CD4-positive, CD25-positive, alpha-beta regulatory T cell (primary cell): ENCODE data around the gene SNCA. TPM values are rescaled to one million over a fixed set of nuclear protein-coding genes. Genes with fewer than 3 reads are reported as not detected.

ENCODE experiments used
- ATAC-seq, 2 donors: fragments of 150-1000 bp; cut with Tn5 transposase; one replicate each; pipeline ENCODE4 v1.10.0; 2021; ENCODE audit warnings: low read depth in 2 of 2, moderate number of reproducible peaks in 2 of 2, moderate library complexity in 1 of 2
- DNase-seq, 3 donors: peaks; one replicate each; pipeline versions ENCODE4 v3.0.0 to v3.0.0-alpha.2; 2012 to 2022; ENCODE audit warnings: mixed read lengths in 1 of 3
- H3K27ac ChIP-seq: one replicate; pipeline ENCODE4 v1.7.0; 2013; ENCODE audit warnings: mild to moderate bottlenecking, low read length; ENCODE audit not compliant: insufficient read depth, poor library complexity, severe bottlenecking
- H3K27me3 ChIP-seq: one replicate; pipeline ENCODE4 v1.7.0; 2013; ENCODE audit warnings: low read length; ENCODE audit not compliant: control insufficient read depth, insufficient read depth
- H3K36me3 ChIP-seq: one replicate; pipeline ENCODE4 v1.7.0; 2013; ENCODE audit warnings: mild to moderate bottlenecking, low read length, moderate library complexity; ENCODE audit not compliant: control insufficient read depth, insufficient read depth
- H3K4me1 ChIP-seq: 2 replicates; pipeline ENCODE4 v1.7.0; 2013; ENCODE audit warnings: mild to moderate bottlenecking, low read length; ENCODE audit not compliant: insufficient read depth, control insufficient read depth, poor library complexity, severe bottlenecking
- H3K4me3 ChIP-seq: one replicate; pipeline ENCODE4 v1.7.0; 2013; ENCODE audit warnings: low read depth, mild to moderate bottlenecking, low read length, moderate library complexity
- H3K9me3 ChIP-seq, 2 experiments: 1 replicate in 1 of 2; 2 replicates in 1 of 2; pipeline ENCODE4 v1.7.0; 2013; ENCODE audit warnings: low read length in 2 of 2, mild to moderate bottlenecking in 1 of 2, moderate library complexity in 1 of 2; ENCODE audit not compliant: control insufficient read depth in 2 of 2
- H3K27ac Mint-ChIP-seq, 3 donors: one replicate each; pipeline ENCODE4 v1.8.0; 2020 to 2022; ENCODE audit warnings: mild to moderate bottlenecking in 3 of 3, mixed read lengths in 3 of 3, moderate library complexity in 2 of 3
- H3K27me3 Mint-ChIP-seq: one replicate; pipeline ENCODE4 v1.8.0; 2022; ENCODE audit warnings: mild to moderate bottlenecking, mixed read lengths
- H3K36me3 Mint-ChIP-seq: one replicate; pipeline ENCODE4 v1.8.0; 2020; ENCODE audit warnings: mixed read lengths
- H3K4me1 Mint-ChIP-seq, 4 donors: one replicate each; pipeline ENCODE4 v1.8.0; 2020 to 2022; ENCODE audit warnings: mixed read lengths in 4 of 4, mild to moderate bottlenecking in 1 of 4
- H3K4me3 Mint-ChIP-seq, 4 donors: one replicate each; pipeline ENCODE4 v1.8.0; 2020 to 2022; ENCODE audit warnings: mild to moderate bottlenecking in 4 of 4, mixed read lengths in 4 of 4, moderate library complexity in 3 of 4
- H3K9me3 Mint-ChIP-seq, 7 donors: one replicate each; pipeline ENCODE4 v1.8.0; 2020 to 2022; ENCODE audit warnings: mixed read lengths in 7 of 7, mild to moderate bottlenecking in 3 of 7, moderate library complexity in 2 of 7
- polyA plus RNA-seq, 4 donors: library from polyadenylated mRNA; unstranded; fragments of 300-500 nt; fragmentation: Illumina TruSeq; gene quantifications; one replicate each; pipeline ENCODE4 v1.2.3, GENCODE V29; 2021
- total RNA-seq: library from RNA; stranded (reverse); gene quantifications from one replicate; pipeline ENCODE4 v1.2.3, GENCODE V29; 2022

The SNCA gene
- total and polyA plus RNA-seq, 5 donors from 2014 or later, result 0.29 to 2.3 (median 1.9) TPM; not detected in 2

DNA sequence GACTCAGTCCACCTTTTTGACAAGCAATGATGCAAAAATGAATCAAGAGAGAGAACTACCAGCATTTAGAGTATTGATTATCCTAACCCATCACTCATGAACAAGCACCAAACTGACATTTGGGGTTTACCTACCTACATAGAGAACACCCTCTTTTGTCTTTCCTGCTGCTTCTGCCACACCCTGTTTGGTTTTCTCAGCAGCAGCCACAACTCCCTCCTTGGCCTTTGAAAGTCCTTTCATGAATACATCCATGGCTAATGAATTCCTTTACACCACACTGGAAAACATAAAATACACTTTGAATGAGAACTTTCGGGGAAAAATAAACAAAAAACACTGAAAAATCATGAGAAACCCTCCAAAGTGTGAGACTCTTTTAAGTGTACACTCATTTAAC lies 1.5 kb downstream of the SNCA start:
- Mint-ChIP-seq H3K27me3 (peaks cover 70% of the 10 kb centered on the region), H3K9me3 (no peaks in the 10 kb centered on the region), H3K36me3 (no peaks in the 10 kb centered on the region), H3K27ac (peak overlapping the region in 1 of 3 donors; percentile 5), H3K4me1 (peaks cover 4 to 21% (median 5%) of the 10 kb centered on the region in 4 donors), H3K4me3 (peak overlapping the region in 2 of 4 donors; percentile 13 to 51)
- Histone ChIP-seq H3K27ac (no peak overlapping the region), H3K4me3 (no peak overlapping the region), H3K36me3 (no peaks in the 10 kb centered on the region), H3K9me3 (no peaks in the 10 kb centered on the region), H3K4me1 (peaks cover 21% of the 10 kb centered on the region), H3K27me3 (peaks cover 42% of the 10 kb centered on the region)
- no peak for DNase-seq
- ATAC-seq, result no peak

DNA sequence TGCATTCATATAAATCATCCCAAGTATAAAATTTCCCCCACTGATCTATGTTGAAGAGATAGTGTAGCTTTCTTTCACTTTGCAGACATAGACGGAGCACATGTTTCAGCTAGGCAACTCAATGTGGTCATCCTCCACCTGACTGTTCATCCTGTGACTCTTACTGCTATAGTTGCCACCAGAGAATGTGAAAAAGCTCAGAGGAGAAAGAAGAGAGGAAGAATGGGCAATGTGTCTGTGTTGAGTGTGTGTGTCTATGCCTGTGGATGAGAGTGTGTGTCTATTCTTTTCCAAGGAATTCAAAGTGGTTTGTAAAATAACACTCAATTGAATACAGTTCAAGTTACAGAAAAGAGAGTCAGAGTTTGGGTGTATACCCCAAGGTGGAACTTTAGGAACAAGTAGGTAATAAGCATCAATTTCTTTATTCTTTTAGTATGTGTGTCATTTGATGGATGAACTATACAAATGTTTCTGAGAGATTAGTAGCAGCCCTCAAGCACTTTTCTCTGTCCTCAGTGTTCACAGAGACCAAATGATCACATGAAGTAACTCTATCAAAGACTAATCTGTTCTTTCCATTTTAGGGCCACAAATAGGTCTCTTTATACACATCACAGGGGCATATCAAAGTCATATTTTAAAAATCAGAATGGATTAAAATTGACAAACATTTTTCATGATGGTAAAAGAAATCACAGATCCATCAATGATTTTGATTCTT lies 2.3 kb downstream of the SNCA start:
- H3K27ac Mint-ChIP-seq, result no peak overlapping the region
- Histone ChIP-seq H3K4me1 (peaks cover 22% of the 10 kb centered on the region), H3K27me3 (peaks cover 39% of the 10 kb centered on the region), H3K4me3 (no peak overlapping the region), H3K9me3 (no peaks in the 10 kb centered on the region), H3K27ac (no peak overlapping the region), H3K36me3 (no peaks in the 10 kb centered on the region)
- peaks cover 65% of the 10 kb centered on the region for H3K27me3 Mint-ChIP-seq
- H3K4me3 Mint-ChIP-seq, result no peak overlapping the region
- peaks cover 5 to 26% (median 6%) of the 10 kb centered on the region in 4 donors for H3K4me1 Mint-ChIP-seq
- ATAC-seq, result no peak
- peaks cover 0 to 1% (median 0%) of the 10 kb centered on the region in 7 donors for H3K9me3 Mint-ChIP-seq
- no peaks in the 10 kb centered on the region for H3K36me3 Mint-ChIP-seq
- no peak for DNase-seq

DNA sequence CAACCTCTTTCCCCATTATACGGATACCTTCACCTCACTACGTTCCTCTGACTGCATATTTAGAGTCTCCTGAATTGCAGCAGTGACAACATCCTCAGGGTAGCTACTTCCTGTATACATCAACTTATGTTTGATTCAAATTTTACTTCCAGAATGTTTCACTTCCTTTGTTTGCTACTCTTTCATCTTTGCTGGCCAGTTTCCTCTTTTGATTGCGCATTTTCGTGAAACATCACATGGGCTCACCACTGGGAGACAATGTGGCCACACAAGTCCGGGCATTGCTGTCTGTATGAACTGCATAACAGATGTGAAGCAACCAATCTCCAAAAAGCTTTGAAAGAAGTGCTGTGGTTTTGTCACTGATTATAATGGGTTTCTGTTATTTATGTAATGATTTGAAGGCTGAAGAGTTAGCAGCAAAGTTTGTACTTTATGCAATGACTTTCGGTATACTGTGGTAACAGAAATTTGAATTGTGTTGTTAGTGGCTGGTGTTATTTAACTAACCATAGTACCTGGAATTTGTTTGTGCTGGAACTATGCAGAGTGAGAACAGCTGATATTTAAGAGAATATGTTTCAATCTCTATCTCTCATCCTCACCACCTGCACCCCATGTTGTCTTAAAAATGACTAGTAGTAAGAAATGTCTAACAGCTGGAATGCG lies 7.4 kb downstream of the SNCA start:
- H3K9me3 Mint-ChIP-seq, result peaks cover 0 to 2% (median 0%) of the 10 kb centered on the region in 7 donors
- H3K36me3 ChIP-seq, result no peaks in the 10 kb centered on the region
- H3K4me1 ChIP-seq, result peaks cover 6% of the 10 kb centered on the region
- peak overlapping the region in 2 of 4 donors; percentile 61 to 65 for H3K4me3 Mint-ChIP-seq
- H3K27me3 Mint-ChIP-seq, result peaks cover 28% of the 10 kb centered on the region
- ATAC-seq (peak; percentile 47 to 58), DNase-seq (peak in 2 of 3 donors; percentile 26 to 62)
- no peaks in the 10 kb centered on the region for H3K9me3 ChIP-seq
- peak overlapping the region in 2 of 3 donors; percentile 1 to 73 for H3K27ac Mint-ChIP-seq
- H3K4me3 ChIP-seq, result peak overlapping the region; percentile 42
- peaks cover 4 to 11% (median 10%) of the 10 kb centered on the region in 4 donors for H3K4me1 Mint-ChIP-seq
- peaks cover 7% of the 10 kb centered on the region for H3K27me3 ChIP-seq
- no peaks in the 10 kb centered on the region for H3K36me3 Mint-ChIP-seq
- no peak overlapping the region for H3K27ac ChIP-seq

DNA sequence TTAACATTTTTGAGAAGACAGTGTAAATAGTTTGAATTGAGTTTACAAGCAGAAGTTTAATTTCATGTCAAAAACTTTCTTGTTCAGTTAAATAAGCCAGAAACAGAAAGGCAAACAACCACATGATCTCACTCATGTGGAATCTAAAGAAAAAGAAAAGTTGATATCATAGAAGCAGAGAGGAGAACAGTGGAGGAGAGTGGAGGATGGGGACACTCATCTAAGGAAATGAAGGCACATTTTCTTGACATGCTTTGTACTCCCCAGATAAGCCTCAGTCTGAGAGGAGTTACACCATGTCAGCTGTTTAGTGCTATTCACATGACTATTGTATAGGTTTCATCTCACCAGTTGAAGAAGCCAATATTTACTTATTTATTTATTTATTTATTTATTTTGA lies 13.5 kb downstream of the SNCA start:
- H3K36me3 Mint-ChIP-seq, result no peaks in the 10 kb centered on the region
- Histone ChIP-seq H3K27ac (no peak overlapping the region), H3K4me3 (no peak overlapping the region), H3K27me3 (no peaks in the 10 kb centered on the region), H3K9me3 (no peaks in the 10 kb centered on the region), H3K36me3 (no peaks in the 10 kb centered on the region), H3K4me1 (no peaks in the 10 kb centered on the region)
- H3K9me3 Mint-ChIP-seq, result peaks cover 0 to 5% (median 0%) of the 10 kb centered on the region in 7 donors
- H3K27ac Mint-ChIP-seq, result no peak overlapping the region
- ATAC-seq (no peak), DNase-seq (no peak)
- H3K4me1 Mint-ChIP-seq, result peaks cover 0 to 4% (median 0%) of the 10 kb centered on the region in 4 donors
- peaks cover 11% of the 10 kb centered on the region for H3K27me3 Mint-ChIP-seq
- no peak overlapping the region for H3K4me3 Mint-ChIP-seq

DNA sequence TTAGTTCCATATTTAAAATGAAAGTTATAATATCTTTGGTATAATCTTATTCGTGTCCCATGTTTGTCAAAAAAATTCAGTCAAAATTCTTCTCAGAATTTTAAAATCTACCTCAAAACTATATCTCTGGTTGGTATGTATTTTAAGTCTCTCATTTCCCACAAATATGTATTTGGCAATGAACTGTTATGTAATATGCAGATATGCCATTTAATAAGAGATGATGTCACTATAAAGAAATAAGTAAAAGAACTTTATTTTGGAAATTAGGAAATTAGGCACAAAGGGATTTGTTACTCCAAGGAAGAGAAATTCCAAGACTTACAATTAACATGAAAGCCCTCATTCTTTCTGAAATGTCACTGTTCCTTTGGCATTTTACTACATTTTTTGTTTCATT lies 15.3 kb downstream of the SNCA start:
- ATAC-seq, result no peak
- Mint-ChIP-seq H3K9me3 (peaks cover 0 to 5% (median 0%) of the 10 kb centered on the region in 7 donors), H3K27me3 (peaks cover 8% of the 10 kb centered on the region)

DNA sequence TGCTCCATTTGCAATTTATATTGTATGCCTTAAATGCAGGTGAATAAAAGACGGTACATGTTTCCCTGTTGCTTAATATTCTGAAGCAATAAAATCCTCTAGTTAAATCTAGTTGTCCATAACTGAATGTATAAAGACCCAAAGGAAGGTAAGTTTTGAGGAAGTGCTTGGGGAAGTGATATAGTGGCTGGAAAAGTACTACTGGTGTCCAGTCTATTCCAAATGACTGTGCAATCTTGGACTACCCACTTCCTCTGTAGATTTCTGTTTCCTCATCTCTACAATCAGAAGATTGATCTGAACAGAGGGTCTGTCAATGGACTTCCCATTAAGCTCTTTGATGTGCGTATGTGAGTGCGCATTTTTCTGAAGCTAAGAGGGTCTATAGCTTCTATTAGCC lies 17.0 kb downstream of the SNCA start:
- DNase-seq (no peak), ATAC-seq (no peak)
- no peaks in the 10 kb centered on the region for H3K36me3 Mint-ChIP-seq
- peaks cover 4% of the 10 kb centered on the region for H3K27me3 ChIP-seq
- no peak overlapping the region for H3K27ac ChIP-seq
- no peak overlapping the region for H3K4me3 Mint-ChIP-seq
- H3K4me1 ChIP-seq, result no peaks in the 10 kb centered on the region
- H3K27me3 Mint-ChIP-seq, result peaks cover 5% of the 10 kb centered on the region
- no peaks in the 10 kb centered on the region for H3K9me3 ChIP-seq
- H3K4me3 ChIP-seq, result no peak overlapping the region
- no peaks in the 10 kb centered on the region for H3K36me3 ChIP-seq
- peaks cover 0 to 3% (median 0%) of the 10 kb centered on the region in 7 donors for H3K9me3 Mint-ChIP-seq
- no peaks in the 10 kb centered on the region for H3K4me1 Mint-ChIP-seq
- no peak overlapping the region for H3K27ac Mint-ChIP-seq

More for the DNA sequence above, 15.3 kb downstream of the SNCA start:
- no peak overlapping the region for H3K4me3 Mint-ChIP-seq
- Histone ChIP-seq H3K27me3 (peaks cover 1% of the 10 kb centered on the region), H3K27ac (no peak overlapping the region), H3K9me3 (no peaks in the 10 kb centered on the region), H3K36me3 (no peaks in the 10 kb centered on the region), H3K4me3 (no peak overlapping the region), H3K4me1 (no peaks in the 10 kb centered on the region)
- H3K27ac Mint-ChIP-seq, result no peak overlapping the region
- H3K36me3 Mint-ChIP-seq, result no peaks in the 10 kb centered on the region
- no peak for DNase-seq
- no peaks in the 10 kb centered on the region for H3K4me1 Mint-ChIP-seq

DNA sequence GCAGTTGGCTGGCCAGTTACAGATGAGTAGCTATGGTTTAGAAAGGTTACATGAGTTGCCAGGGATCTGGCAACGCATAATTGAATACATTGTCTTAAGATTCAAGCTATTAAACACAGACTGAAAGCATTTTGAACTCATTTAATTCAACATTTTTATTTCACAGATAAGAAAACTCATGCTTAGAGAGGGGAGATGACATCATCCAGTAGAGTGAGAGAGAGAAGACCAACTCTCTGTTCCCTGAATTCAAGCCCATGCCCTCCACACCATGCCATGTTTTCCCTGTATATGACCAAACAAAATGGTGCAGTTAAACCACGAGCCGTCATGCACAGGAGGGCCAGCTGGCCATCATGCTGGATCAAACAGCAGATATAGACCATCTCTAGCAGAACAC lies 22.6 kb downstream of the SNCA start:
- Histone ChIP-seq H3K9me3 (no peaks in the 10 kb centered on the region), H3K4me3 (no peak overlapping the region), H3K27me3 (peaks cover 5% of the 10 kb centered on the region), H3K27ac (no peak overlapping the region), H3K36me3 (no peaks in the 10 kb centered on the region), H3K4me1 (no peaks in the 10 kb centered on the region)
- H3K27ac Mint-ChIP-seq, result no peak overlapping the region
- no peaks in the 10 kb centered on the region for H3K9me3 Mint-ChIP-seq
- ATAC-seq (no peak), DNase-seq (no peak)
- no peaks in the 10 kb centered on the region for H3K4me1 Mint-ChIP-seq
- H3K4me3 Mint-ChIP-seq, result no peak overlapping the region
- peaks cover 17% of the 10 kb centered on the region for H3K27me3 Mint-ChIP-seq
- no peaks in the 10 kb centered on the region for H3K36me3 Mint-ChIP-seq
